ENCODE data around the gene PLXNA1.

PLXNA1 gene

DNA sequence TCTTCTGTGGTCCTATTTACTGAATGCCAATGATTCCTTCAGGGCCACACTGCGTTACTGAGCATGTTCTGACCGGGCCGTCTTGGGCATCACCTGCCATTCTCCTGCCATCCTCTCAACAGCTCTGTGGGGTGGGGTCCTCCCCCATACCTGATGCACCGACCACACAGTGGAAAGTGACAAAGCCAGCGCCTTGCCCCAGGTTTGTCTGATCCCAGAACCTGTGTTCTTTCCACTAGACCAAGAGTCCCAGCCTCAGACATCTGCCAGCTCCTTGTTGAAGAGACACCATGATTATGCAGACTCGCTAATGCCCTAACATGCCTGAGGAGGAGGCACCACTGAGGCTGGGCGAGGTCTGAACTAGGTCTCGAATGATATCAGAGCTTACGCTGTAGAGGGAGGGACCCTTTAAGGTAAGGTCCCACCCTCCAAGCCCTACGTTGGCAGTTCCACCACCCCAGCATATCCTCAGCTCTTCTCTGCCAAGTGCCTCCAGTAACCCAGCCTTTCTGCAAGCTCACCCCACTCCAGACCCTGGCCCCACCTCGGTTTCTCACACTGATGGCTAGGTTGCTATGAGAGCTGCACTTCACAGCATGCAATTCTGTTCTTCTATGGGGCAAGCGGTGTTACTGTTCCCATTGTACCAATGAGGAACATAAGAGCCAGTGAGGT is 29.8 kb upstream of the PLXNA1 start:
- DNase-seq (ENCODE audit: low read depth) = no peak

DNA sequence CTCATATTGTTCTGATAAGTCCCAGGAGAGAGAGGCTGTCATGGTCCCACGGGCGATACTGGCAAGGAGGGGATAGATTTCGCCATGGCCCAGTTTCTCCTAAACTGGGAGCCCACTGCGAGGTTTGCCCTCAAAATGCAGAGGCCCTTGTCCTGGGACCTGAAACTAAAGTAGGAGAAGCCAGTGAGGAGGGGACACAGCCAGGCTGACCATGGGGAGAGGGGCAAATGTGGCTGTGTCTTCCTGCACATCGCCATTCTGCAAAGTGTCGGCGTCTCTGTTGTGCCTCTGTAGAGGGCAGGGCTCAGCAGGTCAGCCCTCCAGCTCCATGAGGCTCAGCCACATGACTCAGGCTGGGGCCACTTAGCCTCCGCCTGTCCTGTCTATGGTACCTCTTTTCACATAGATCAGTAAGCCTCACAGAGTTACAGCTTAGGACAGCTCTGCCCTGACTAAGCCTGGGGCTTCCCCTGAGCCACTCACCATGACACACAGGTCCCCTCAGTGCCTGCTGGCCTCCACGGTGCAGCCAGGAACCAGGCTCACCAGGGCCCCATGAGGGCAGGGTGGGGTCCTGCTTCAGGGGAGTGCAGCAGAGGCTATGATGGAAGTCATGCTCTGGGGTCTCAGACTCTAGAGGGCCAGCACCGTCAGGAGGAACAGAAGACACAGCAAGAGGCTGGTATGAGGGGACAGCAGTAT is 28.6 kb upstream of the PLXNA1 start:
- DNase-seq (ENCODE audit: low read depth) = no peak

DNA sequence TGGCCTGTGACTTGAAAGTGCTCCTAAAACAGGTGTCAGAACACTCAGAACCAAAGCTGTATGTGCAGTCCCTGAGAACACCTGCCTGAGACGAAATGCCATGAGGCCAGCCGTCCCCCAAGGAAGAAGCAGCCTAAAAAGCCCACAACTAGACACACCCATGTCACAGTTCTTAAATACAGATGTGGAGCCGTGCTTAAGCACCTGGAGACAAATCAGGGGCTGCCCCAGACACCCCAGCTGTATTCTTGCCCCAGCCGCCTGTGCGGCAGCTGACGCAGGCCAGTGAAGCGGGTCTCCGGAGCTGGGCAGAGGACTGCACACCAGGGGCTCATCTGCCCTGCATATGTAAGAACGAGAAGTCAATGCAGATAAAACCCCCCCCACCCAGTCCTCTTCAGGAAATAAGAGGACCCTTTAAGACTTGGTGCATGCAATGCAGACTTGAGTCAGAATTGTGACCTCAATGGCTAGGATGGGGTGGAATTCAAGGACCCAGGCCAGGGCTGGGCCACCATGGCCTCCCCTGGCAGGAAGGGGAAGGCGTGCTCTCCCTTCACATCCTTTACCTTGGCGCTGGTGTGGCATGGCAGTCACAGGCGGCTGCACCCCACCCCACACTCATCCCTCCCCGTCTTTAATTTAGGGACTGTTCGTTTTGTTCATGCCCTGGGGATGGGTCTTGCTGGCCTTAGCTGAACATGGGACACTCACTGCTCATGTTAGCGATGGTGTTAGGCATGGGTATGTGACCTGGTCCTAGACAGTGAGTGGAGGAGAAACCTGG is 27.7 kb upstream of the PLXNA1 start:
- no peak for DNase-seq (ENCODE audit: low read depth)

DNA sequence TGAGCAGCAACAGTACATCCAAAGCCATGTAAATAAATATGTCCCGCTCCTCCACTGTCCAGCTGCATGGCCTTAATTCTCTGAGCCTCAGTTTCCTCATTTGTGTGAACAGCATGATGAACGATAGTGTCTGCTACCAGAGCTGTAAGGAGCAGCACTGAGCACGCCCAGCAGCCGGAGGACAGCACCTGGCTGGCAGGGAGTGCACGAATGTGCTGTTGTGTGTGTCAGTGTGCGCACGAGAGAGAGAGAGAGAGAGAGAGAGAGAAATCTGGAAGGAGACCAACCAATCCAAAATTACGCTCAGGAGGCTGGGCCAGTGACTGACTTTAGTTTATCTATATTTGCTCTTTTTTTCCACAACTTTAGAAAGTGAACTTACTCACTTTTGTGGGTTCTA is 26.6 kb upstream of the PLXNA1 start:
- no peak for DNase-seq (ENCODE audit: low read depth)

- DNase-seq (ENCODE audit: low read depth) = no peak
Measured at GRCh38 chr3:126956866-126957650, 25.9 kb upstream of the PLXNA1 start.

DNA sequence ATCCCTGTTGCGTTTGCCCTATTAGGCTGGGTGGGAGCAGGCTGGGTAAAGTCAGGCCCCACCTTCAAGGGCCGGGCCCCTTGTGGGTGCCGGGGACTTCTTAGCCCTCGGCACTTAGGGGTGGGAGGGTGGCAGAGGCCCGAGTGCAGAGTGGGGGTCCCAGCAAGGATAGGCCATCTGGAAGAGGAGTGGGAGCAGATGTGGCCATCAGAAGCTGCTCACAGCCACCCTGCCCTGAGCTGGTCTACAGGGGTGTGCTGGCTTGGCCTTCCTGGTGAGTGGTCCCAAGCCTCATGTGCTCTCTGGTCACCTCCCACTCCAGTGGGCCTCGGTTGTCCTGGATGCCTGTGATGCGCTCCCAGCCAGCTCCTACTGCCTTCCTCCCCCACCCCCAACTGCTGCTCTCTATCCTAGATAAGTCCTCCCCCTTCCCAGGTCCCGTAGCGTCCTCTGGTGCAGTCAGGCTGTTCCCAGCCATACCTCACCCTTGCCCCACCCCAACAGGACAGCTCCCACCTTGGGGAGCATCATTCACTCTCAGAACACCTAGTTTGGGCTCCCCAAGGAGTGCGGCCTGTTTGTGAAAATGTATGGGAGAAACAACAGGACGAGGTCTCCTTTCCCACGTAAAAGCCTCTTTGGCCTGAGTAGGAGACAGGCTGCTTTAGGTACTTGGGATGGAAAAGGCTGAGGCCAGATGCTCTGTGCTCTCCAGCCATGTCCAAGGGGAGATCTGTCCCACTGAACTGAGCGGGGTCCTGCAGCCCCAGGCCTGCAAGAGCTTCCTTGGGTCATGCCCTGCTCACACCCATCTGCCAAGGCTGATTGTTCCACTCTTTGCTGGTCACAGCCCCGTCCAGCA is 24.9 kb upstream of the PLXNA1 start:
- DNase-seq (ENCODE audit: low read depth) = no peak

GRCh38 chr3:126958638-126959085 is 24.3 kb upstream of the PLXNA1 start:
- DNase-seq (ENCODE audit: low read depth) = no peak

GRCh38 chr3:126959136-126959920 is 23.6 kb upstream of the PLXNA1 start:
- DNase-seq (ENCODE audit: low read depth) = no peak

DNA sequence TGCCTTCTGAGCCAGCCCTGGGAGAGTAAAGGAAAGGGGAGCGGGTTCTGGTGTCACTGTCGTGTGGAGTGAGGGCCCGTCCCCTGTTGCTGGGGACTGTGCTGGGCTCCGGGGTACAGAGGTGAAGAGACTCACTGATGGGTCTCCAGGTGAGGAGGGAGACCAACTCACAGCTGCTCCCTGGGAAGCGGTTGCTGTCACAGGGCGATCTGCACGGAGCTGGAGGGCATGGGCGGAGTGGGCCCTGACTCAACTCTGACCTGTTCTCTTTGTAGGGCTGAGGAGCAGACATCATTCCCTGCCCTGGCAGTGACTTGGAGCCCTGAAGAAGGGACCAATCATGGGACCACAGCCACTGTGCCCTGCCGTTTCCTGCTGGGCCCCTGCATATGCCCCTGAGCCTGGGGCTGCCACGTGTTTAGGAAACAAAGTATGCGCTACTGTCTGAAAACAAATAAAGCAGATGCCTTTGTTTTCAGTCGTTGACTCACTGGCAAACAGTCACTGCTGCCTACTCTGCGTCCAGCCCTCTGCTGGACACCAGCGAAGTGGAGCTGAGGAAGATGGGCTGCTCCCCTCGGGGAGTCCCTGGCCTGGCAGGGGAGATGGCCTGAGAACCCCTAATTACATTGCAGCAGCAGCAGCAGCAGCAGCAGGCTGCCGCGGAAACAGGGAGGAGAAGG is 22.9 kb upstream of the PLXNA1 start:
- no peak for DNase-seq (ENCODE audit: low read depth)

- no peak for DNase-seq (ENCODE audit: low read depth)
Measured at GRCh38 chr3:126960604-126960995, 22.3 kb upstream of the PLXNA1 start.

- peak; percentile 69 for DNase-seq (ENCODE audit: low read depth)
Measured at GRCh38 chr3:126961191-126961790, 21.6 kb upstream of the PLXNA1 start.

DNA sequence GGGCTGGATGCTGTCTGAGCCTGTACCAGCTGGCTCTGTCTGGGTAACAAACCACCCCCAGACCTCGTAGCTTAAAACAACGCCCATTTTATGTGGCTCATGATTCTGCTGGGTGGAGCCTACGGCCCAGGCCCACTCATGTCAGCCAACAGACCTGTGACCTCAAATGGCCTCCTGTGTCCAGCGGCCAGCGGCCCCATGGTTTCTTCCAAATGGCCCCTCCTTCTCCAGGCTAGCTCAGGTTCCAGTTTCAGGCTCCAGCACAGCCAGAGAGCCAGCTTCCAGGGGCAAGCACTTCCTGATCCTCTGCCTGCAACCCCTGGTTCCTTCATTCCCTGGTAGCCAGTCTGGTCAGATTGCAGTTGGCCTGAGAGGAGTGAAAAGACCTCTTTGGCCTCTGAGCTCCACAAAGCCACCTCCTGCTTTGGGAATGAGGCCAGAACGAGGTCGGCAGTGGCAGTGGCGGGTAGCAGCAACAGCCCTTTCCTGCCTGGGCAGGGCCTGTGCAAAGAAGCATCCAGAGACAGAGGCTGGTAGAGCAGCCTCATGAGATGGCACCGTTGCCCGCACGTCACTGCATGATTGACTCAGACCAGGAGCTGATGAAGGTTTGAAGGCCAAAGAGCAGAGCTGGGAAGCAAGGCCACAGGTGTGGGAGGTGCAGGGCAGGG is 21.0 kb upstream of the PLXNA1 start:
- DNase-seq (ENCODE audit: low read depth) = no peak

GRCh38 chr3:126962756-126963155 is 20.2 kb upstream of the PLXNA1 start:
- no peak for DNase-seq (ENCODE audit: low read depth)

- DNase-seq (ENCODE audit: low read depth) = no peak
Measured at GRCh38 chr3:126963261-126964190, 19.4 kb upstream of the PLXNA1 start.

- no peak for DNase-seq (ENCODE audit: low read depth)
Measured at GRCh38 chr3:126964261-126964660, 18.7 kb upstream of the PLXNA1 start.

GRCh38 chr3:126964950-126965349 is 18.0 kb upstream of the PLXNA1 start:
- no peak for DNase-seq (ENCODE audit: low read depth)

DNA sequence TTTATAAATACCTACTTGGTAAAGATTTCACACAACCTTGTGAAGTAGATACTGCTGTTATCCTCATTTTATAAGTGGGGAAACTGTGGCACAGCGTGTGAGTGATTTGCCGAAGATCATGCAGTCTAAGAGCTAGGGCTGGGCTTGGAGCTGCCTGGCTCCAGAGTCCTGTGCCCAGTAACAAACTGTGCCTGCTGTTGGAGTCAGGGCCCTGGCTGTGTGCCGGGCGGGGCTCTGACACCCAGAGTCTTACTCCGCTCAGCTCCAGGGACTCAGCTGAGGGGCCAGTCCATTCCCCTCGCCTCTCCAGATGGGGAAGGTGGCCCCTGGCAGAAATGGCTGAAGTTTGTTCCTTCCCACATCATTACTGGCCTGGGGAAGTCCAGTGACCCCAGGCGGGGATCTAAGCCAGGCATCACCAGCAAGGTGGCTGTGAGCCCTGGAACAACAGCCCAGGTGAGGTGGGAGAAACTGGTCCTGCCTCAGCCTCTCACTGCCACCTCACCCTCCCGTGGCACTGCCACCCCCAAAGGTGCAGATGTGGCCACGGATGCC is 17.3 kb upstream of the PLXNA1 start:
- DNase-seq (ENCODE audit: low read depth) = no peak

Measured in fibroblast of the conjunctiva (primary cell).